GM12878 (cell line): Measurements from ENCODE around the gene C4orf51. TPM values are rescaled to one million over a fixed set of nuclear protein-coding genes. Genes with fewer than 3 reads are reported as not detected.

Experiments used
- ATAC-seq: fragments of 200-7000 bp; cut with Tn5 transposase; 3 replicates; pipeline ENCODE4 v1.9.1; 2020; ENCODE audit warnings: mild to moderate bottlenecking, moderate library complexity
- BruUV-seq: library from RNA; stranded (reverse); fragments of 400-500 nt; replicated peaks from 2 replicates; lab custom pipeline; 2021; lab: Mats Ljungman, UMichigan
- CTCF ChIA-PET: fragments of 300-600 bp; sonication (Branson Sonifier 250); formaldehyde crosslinking; extraction: SDS; loops from one replicate; lab custom pipeline; 2021; ENCODE audit warnings: inconsistent platforms; lab: Yijun Ruan, JAX
- POLR2A ChIA-PET: fragments of 350-600 bp; formaldehyde crosslinking; extraction: SDS; loops from one replicate; lab custom pipeline; 2021; ENCODE audit warnings: inconsistent platforms; lab: Charles Lee
- RAD21 ChIA-PET: fragments of 300-600 bp; sonication (Branson Sonifier 250); formaldehyde crosslinking; loops from one replicate; lab custom pipeline; 2023; ENCODE audit warnings: antibody characterized with exemption; ENCODE audit not compliant: unreplicated experiment; lab: Charles Lee
- SMC1A ChIA-PET: fragments of 300-600 bp; sonication (Branson Sonifier 250); formaldehyde crosslinking; loops from one replicate; lab custom pipeline; 2023; ENCODE audit not compliant: unreplicated experiment, uncharacterized antibody; lab: Charles Lee
- DNase-seq: peaks from one replicate; pipeline ENCODE4 v3.0.0-alpha.2; 2011; ENCODE audit warnings: low read depth, low spot score
- FAIRE-seq: peaks from 3 replicates; lab custom pipeline; 2011; peaks lifted over from hg19 to GRCh38; lab: Jason Lieb, UNC
- H2AFZ ChIP-seq: 2 replicates; pipeline ENCODE4 v1.6.0; 2011; ENCODE audit warnings: low read depth, low read length, control low read depth; ENCODE audit not compliant: control insufficient read depth
- H3K27ac ChIP-seq: 2 replicates; pipeline ENCODE4 v1.5.1; 2011; ENCODE audit warnings: control low read depth; ENCODE audit not compliant: control insufficient read depth, insufficient read depth
- H3K27me3 ChIP-seq, 2 experiments: replicated peaks in 1 of 2; 2 replicates each; pipeline versions ENCODE4 v1.6.0 to v1.6.1; 2011; ENCODE audit warnings: low read length in 1 of 2; ENCODE audit not compliant: control insufficient read depth in 2 of 2, insufficient read depth in 2 of 2
- H3K36me3 ChIP-seq, 2 experiments: 2 replicates each; pipeline ENCODE4 v1.5.1; 2011; ENCODE audit warnings: low read length in 1 of 2; ENCODE audit not compliant: control insufficient read depth in 2 of 2, insufficient read depth in 2 of 2
- H3K4me1 ChIP-seq: 2 replicates; pipeline ENCODE4 v1.6.1; 2011; ENCODE audit warnings: mild to moderate bottlenecking, low read length, moderate library complexity, mixed read lengths; ENCODE audit not compliant: control insufficient read depth, insufficient read depth
- H3K4me2 ChIP-seq: 2 replicates; pipeline ENCODE4 v1.6.0; 2011; ENCODE audit warnings: control low read depth; ENCODE audit not compliant: control insufficient read depth, insufficient read depth
- H3K4me3 ChIP-seq: fragments of 200-600 bp; sonication (generic); 2 replicates; pipeline ENCODE4 v1.5.1; 2016
- H3K79me2 ChIP-seq: 2 replicates; pipeline ENCODE4 v1.6.0; 2011; ENCODE audit warnings: low read length; ENCODE audit not compliant: control insufficient read depth, insufficient read depth
- H3K9ac ChIP-seq: 2 replicates; pipeline ENCODE4 v1.8.0; 2011; ENCODE audit warnings: low read length, control low read depth, mixed read lengths; ENCODE audit not compliant: control insufficient read depth, insufficient read depth
- H3K9me3 ChIP-seq: replicated peaks from 3 replicates; pipeline ENCODE4 v1.5.1; 2011; ENCODE audit warnings: mild to moderate bottlenecking, low read length; ENCODE audit not compliant: control insufficient read depth, insufficient read depth
- H4K20me1 ChIP-seq: 2 replicates; pipeline ENCODE4 v1.6.0; 2011; ENCODE audit not compliant: control insufficient read depth, insufficient read depth
- CHD2 ChIP-seq: IDR thresholded peaks from 2 replicates; pipeline ENCODE4 v1.6.1; 2011; ENCODE audit warnings: low read depth, low read length, improper control_type of control experiment, borderline replicate concordance
- DPF2 ChIP-seq: fragments of 450-650 bp; IDR thresholded peaks from 2 replicates; pipeline ENCODE4 v1.6.1; 2017; ENCODE audit warnings: mild to moderate bottlenecking
- EGR1 ChIP-seq, 2 experiments: IDR thresholded peaks; 1 replicate in 1 of 2; 2 replicates in 1 of 2; pipeline ENCODE4 v1.6.1; 2011 to 2012; ENCODE audit warnings: low read depth in 2 of 2, low read length in 2 of 2, borderline replicate concordance in 1 of 2, mild to moderate bottlenecking in 1 of 2, moderate library complexity in 1 of 2
- EP300 ChIP-seq, 2 experiments: fragments of 150-350 bp in 1 of 2; IDR thresholded peaks; 2 replicates each; pipeline ENCODE4 v1.6.1; 2011 to 2012; ENCODE audit warnings: low read depth in 2 of 2, low read length in 2 of 2, borderline replicate concordance in 1 of 2, improper control_type of control experiment in 1 of 2, inconsistent platforms in 1 of 2; ENCODE audit not compliant: control insufficient read depth in 1 of 2
- HDAC2 ChIP-seq: fragments of 200-600 bp; sonication (generic); IDR thresholded peaks from 2 replicates; pipeline ENCODE4 v1.6.1; 2017
- HDAC6 ChIP-seq: fragments of 200-600 bp; sonication (generic); IDR thresholded peaks from one replicate; pipeline ENCODE4 v1.8.0; 2017; ENCODE audit warnings: antibody characterized with exemption; ENCODE audit not compliant: unreplicated experiment
- JUNB ChIP-seq: IDR thresholded peaks from 2 replicates; pipeline ENCODE4 v1.6.1; 2016; ENCODE audit warnings: antibody characterized with exemption, mild to moderate bottlenecking
- MTA3 ChIP-seq: IDR thresholded peaks from 2 replicates; pipeline ENCODE4 v1.6.1; 2012; ENCODE audit warnings: low read length, inconsistent platforms, borderline replicate concordance
- NFYB ChIP-seq: IDR thresholded peaks from 2 replicates; pipeline ENCODE4 v1.6.1; 2011; ENCODE audit warnings: low read depth, mild to moderate bottlenecking, low read length, improper control_type of control experiment, moderate library complexity; ENCODE audit not compliant: insufficient read depth
- PAX8 ChIP-seq: fragments of 450-650 bp; IDR thresholded peaks from 2 replicates; pipeline ENCODE4 v1.6.1; 2017; ENCODE audit warnings: mild to moderate bottlenecking, moderate library complexity
- PML ChIP-seq: IDR thresholded peaks from 2 replicates; pipeline ENCODE4 v1.6.1; 2012; ENCODE audit warnings: low read length, inconsistent platforms
- RELA ChIP-seq: fragments of 450-650 bp; IDR thresholded peaks from 2 replicates; pipeline ENCODE4 v1.8.0; 2014; ENCODE audit warnings: borderline replicate concordance; ENCODE audit not compliant: partially characterized antibody
- SRF ChIP-seq, 2 experiments: IDR thresholded peaks; 2 replicates each; pipeline ENCODE4 v1.6.1; 2011; ENCODE audit warnings: low read depth in 2 of 2, low read length in 2 of 2, mild to moderate bottlenecking in 1 of 2, moderate library complexity in 1 of 2
- ZNF24 ChIP-seq: fragments of 450-650 bp; IDR thresholded peaks from 2 replicates; pipeline ENCODE4 v1.6.1; 2017; ENCODE audit warnings: antibody characterized with exemption, mild to moderate bottlenecking
- WGBS: methylation state at CpG from one replicate; pipeline ENCODE4 v1.1.6; 2016; ENCODE audit warnings: low lambda C conversion rate; ENCODE audit not compliant: insufficient replicate concordance, insufficient coverage; ENCODE audit errors: missing lambda C conversion rate; 5-methylcytosine and 5-hydroxymethylcytosine counted together
- in situ Hi-C: fragments of 300-500 bp; cut with MboI; formaldehyde crosslinking; loops from 9 replicates; pipeline ENCODE4 v1.14.3; 2018; ENCODE audit warnings: mixed read lengths
- intact Hi-C: fragments of 100-400 bp; cut with micrococcal nuclease; formaldehyde crosslinking; loops from one replicate; pipeline ENCODE4 v1.14.2; 2022; ENCODE audit not compliant: unreplicated experiment
- polyA plus RNA-seq, 11 experiments: library from polyadenylated mRNA; depleted of rRNA in 4 of 11; unstranded in 6 of 11; stranded (reverse) in 5 of 11; fragments of >200 nt; fragmentation: Nextera tagmentation in 4 of 11; fragmentation: Illumina TruSeq in 1 of 11; extraction: Ambion mirVana in 4 of 11; extraction: Trizol in 1 of 11; gene quantifications; 1 replicate in 1 of 11; 2 replicates in 10 of 11; pipeline versions ENCODE4 v1.2.1 to v1.2.3, GENCODE V29; 2011 to 2016; ENCODE audit warnings: inconsistent platforms in 2 of 11, missing spikeins in 2 of 11, low read depth in 1 of 11
- total RNA-seq, 4 experiments: library from RNA; depleted of rRNA in 3 of 4; stranded (reverse); fragments of >200 nt in 3 of 4; fragmentation: Illumina TruSeq in 1 of 4; extraction: Trizol in 1 of 4; gene quantifications; 2 replicates each; pipeline versions ENCODE4 v1.2.1 to v1.2.3, GENCODE V29; 2013 to 2021
- TF ChIP-seq, protein P1 (sequence below): fragments of 450-650 bp; IDR thresholded peaks from 2 replicates; pipeline ENCODE4 v1.6.1; 2017; ENCODE audit warnings: mild to moderate bottlenecking, low read depth, inconsistent platforms; ENCODE audit not compliant: poor library complexity, severe bottlenecking
- TF ChIP-seq, protein P2 (sequence below): fragments of 450-650 bp; conservative IDR thresholded peaks from 2 replicates; pipeline ENCODE4 v1.6.1; 2017; ENCODE audit warnings: mild to moderate bottlenecking, moderate library complexity
- TF ChIP-seq, protein P3 (sequence below): fragments of 450-650 bp; IDR thresholded peaks from 2 replicates; pipeline ENCODE4 v1.6.1; 2017; ENCODE audit warnings: mild to moderate bottlenecking, moderate library complexity

C4orf51 gene
- total and polyA plus RNA-seq, 10 of the 15 experiments (the other 5 are each of a cell fraction or from before 2014, with no cell fraction given) = not detected

DNA sequence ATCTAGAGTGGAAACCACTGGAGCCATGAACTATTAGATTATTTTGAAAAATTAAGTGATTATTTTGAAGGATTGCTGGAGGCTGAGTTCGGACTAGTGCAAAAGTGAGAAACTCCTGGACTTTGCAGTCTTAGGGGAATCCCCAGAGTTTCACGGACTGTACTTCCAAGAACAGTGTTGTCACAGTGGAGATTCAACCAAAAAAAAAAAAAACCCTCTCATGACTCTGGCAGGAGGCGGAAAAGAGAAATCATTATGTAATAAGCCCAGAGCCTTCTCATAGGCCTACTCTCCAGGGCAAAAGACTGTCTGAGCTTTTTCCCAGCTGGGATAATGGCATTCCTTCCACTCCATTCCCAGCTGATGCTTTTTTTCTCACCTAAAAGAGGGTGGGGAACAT, 16.8 kb upstream of the C4orf51 start (continued):
- TF ChIP-seq NFYB (no peak), CHD2 (no peak), DPF2 (no peak), ZNF24 (no peak), JUNB (no peak), RELA (no peak)
- TF ChIP-seq, protein P1, sequence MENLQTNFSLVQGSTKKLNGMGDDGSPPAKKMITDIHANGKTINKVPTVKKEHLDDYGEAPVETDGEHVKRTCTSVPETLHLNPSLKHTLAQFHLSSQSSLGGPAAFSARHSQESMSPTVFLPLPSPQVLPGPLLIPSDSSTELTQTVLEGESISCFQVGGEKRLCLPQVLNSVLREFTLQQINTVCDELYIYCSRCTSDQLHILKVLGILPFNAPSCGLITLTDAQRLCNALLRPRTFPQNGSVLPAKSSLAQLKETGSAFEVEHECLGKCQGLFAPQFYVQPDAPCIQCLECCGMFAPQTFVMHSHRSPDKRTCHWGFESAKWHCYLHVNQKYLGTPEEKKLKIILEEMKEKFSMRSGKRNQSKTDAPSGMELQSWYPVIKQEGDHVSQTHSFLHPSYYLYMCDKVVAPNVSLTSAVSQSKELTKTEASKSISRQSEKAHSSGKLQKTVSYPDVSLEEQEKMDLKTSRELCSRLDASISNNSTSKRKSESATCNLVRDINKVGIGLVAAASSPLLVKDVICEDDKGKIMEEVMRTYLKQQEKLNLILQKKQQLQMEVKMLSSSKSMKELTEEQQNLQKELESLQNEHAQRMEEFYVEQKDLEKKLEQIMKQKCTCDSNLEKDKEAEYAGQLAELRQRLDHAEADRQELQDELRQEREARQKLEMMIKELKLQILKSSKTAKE = no peak

DNA sequence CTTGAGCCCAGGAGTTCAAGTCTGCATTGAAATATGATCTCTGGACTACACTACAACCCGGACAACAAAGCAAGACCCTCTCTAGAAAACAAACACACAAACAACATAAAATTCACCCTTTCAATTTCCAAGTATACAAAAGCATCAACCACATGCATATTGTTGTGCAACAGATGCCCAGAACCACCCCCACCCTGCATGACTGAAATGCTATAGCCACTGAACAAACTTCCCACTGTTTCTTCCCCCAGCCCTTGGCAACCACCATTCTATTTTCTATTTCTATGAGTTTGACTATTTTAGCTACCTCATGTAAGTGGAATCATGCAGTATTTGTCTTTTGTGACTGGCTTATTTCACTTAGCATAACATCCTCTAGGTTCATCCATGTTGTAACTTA, 14.2 kb upstream of the C4orf51 start:
- WGBS = 62% methylated on average over 1 of the region's 1 CpG
- intact Hi-C loops = no loop called here
- H3K4me3 ChIP-seq = no peak overlapping the region
- no peak for TF ChIP-seq EP300 (IDR thresholded peaks at IDR 0.05; ENCODE audit: borderline replicate concordance in 1 of 2, control insufficient read depth in 1 of 2, low read depth in 2 of 2, low read length in 2 of 2)
- TF ChIP-seq PML = no peak
- no peak for TF ChIP-seq EGR1 (IDR thresholded peaks at IDR 0.05; ENCODE audit: borderline replicate concordance in 1 of 2, low read depth in 2 of 2, low read length in 2 of 2)
- TF ChIP-seq, protein P2, sequence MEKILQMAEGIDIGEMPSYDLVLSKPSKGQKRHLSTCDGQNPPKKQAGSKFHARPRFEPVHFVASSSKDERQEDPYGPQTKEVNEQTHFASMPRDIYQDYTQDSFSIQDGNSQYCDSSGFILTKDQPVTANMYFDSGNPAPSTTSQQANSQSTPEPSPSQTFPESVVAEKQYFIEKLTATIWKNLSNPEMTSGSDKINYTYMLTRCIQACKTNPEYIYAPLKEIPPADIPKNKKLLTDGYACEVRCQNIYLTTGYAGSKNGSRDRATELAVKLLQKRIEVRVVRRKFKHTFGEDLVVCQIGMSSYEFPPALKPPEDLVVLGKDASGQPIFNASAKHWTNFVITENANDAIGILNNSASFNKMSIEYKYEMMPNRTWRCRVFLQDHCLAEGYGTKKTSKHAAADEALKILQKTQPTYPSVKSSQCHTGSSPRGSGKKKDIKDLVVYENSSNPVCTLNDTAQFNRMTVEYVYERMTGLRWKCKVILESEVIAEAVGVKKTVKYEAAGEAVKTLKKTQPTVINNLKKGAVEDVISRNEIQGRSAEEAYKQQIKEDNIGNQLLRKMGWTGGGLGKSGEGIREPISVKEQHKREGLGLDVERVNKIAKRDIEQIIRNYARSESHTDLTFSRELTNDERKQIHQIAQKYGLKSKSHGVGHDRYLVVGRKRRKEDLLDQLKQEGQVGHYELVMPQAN = no peak
- no peak for TF ChIP-seq MTA3
- no peak for TF ChIP-seq PAX8
- TF ChIP-seq HDAC2 = no peak
- no peak for TF ChIP-seq SRF (IDR thresholded peaks at IDR 0.05; ENCODE audit: low read depth in 2 of 2, low read length in 2 of 2)
- TF ChIP-seq, protein P3, sequence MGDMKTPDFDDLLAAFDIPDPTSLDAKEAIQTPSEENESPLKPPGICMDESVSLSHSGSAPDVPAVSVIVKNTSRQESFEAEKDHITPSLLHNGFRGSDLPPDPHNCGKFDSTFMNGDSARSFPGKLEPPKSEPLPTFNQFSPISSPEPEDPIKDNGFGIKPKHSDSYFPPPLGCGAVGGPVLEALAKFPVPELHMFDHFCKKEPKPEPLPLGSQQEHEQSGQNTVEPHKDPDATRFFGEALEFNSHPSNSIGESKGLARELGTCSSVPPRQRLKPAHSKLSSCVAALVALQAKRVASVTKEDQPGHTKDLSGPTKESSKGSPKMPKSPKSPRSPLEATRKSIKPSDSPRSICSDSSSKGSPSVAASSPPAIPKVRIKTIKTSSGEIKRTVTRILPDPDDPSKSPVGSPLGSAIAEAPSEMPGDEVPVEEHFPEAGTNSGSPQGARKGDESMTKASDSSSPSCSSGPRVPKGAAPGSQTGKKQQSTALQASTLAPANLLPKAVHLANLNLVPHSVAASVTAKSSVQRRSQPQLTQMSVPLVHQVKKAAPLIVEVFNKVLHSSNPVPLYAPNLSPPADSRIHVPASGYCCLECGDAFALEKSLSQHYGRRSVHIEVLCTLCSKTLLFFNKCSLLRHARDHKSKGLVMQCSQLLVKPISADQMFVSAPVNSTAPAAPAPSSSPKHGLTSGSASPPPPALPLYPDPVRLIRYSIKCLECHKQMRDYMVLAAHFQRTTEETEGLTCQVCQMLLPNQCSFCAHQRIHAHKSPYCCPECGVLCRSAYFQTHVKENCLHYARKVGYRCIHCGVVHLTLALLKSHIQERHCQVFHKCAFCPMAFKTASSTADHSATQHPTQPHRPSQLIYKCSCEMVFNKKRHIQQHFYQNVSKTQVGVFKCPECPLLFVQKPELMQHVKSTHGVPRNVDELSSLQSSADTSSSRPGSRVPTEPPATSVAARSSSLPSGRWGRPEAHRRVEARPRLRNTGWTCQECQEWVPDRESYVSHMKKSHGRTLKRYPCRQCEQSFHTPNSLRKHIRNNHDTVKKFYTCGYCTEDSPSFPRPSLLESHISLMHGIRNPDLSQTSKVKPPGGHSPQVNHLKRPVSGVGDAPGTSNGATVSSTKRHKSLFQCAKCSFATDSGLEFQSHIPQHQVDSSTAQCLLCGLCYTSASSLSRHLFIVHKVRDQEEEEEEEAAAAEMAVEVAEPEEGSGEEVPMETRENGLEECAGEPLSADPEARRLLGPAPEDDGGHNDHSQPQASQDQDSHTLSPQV = no peak
- no peak for TF ChIP-seq HDAC6

More for the DNA sequence above, 14.2 kb upstream of the C4orf51 start:
- H3K4me2 ChIP-seq = no peak overlapping the region
- CTCF ChIA-PET = no interaction called here
- DNase-seq (no peak), FAIRE-seq (no peak), ATAC-seq (no peak)
- H3K27me3 ChIP-seq = no peaks in the 10 kb centered on the region
- BruUV-seq = no TSS peak
- no peaks in the 10 kb centered on the region for H3K9me3 ChIP-seq
- RAD21 ChIA-PET = no interaction called here
- no peak overlapping the region for H2AFZ ChIP-seq
- H4K20me1 ChIP-seq = no peaks in the 10 kb centered on the region
- H3K36me3 ChIP-seq = no peaks in the 10 kb centered on the region
- no peaks in the 10 kb centered on the region for H3K79me2 ChIP-seq
- no peak overlapping the region for H3K9ac ChIP-seq
- in situ Hi-C loops = no loop called here
- SMC1A ChIA-PET = no interaction called here
- POLR2A ChIA-PET = no interaction called here
- no peaks in the 10 kb centered on the region for H3K4me1 ChIP-seq
- no peak overlapping the region for H3K27ac ChIP-seq
